Neuronal stem cell (in vitro differentiated cells): ENCODE measurements around the gene PNMT.

Experiments used
- DNase-seq: peaks from one replicate; pipeline ENCODE4 v3.0.0-alpha.2; 2013; ENCODE audit warnings: low spot score
- H2AFZ ChIP-seq: one replicate; pipeline ENCODE4 v1.6.1; 2013; ENCODE audit warnings: mild to moderate bottlenecking, low read length, inconsistent platforms
- H2AK5ac ChIP-seq: 2 replicates; pipeline ENCODE4 v1.6.1; 2013; ENCODE audit warnings: low read depth, mild to moderate bottlenecking, inconsistent platforms, low read length, moderate library complexity, mixed read lengths
- H2BK120ac ChIP-seq: 2 replicates; pipeline ENCODE4 v1.6.1; 2013; ENCODE audit warnings: low read depth, mild to moderate bottlenecking, inconsistent platforms, low read length, moderate library complexity, mixed read lengths
- H2BK12ac ChIP-seq: one replicate; pipeline ENCODE4 v1.6.1; 2013; ENCODE audit warnings: low read length, inconsistent platforms
- H2BK15ac ChIP-seq: 2 replicates; pipeline ENCODE4 v1.6.1; 2013; ENCODE audit warnings: mild to moderate bottlenecking, low read length, inconsistent platforms, mixed read lengths
- H2BK5ac ChIP-seq: one replicate; pipeline ENCODE4 v1.6.1; 2013; ENCODE audit warnings: inconsistent platforms, mild to moderate bottlenecking, low read length, moderate library complexity
- H3K14ac ChIP-seq: one replicate; pipeline ENCODE4 v1.6.1; 2013; ENCODE audit warnings: low read length, inconsistent platforms
- H3K18ac ChIP-seq: 2 replicates; pipeline ENCODE4 v1.6.1; 2013; ENCODE audit warnings: low read length, inconsistent platforms
- H3K23ac ChIP-seq: 2 replicates; pipeline ENCODE4 v1.6.1; 2013; ENCODE audit warnings: low read depth, mild to moderate bottlenecking, mixed read lengths, low read length, inconsistent platforms; ENCODE audit not compliant: poor library complexity
- H3K27ac ChIP-seq: replicated peaks from 3 replicates; pipeline ENCODE4 v1.5.1; 2013; ENCODE audit warnings: low read length, inconsistent platforms
- H3K27me3 ChIP-seq, 3 experiments: 2 replicates each; pipeline ENCODE4 v1.6.1; 2013; ENCODE audit warnings: low read length in 3 of 3, mild to moderate bottlenecking in 2 of 3, inconsistent platforms in 1 of 3, low read depth in 1 of 3, mixed read lengths in 1 of 3, moderate library complexity in 1 of 3; ENCODE audit not compliant: control insufficient read depth in 3 of 3, insufficient read depth in 3 of 3
- H3K36me3 ChIP-seq, 2 donors: replicated peaks in 1 of 2; 2 replicates each; pipeline ENCODE4 v1.6.1; 2013; ENCODE audit warnings: low read length in 2 of 2; ENCODE audit not compliant: control insufficient read depth in 2 of 2, insufficient read depth in 2 of 2
- H3K4ac ChIP-seq: 2 replicates; pipeline ENCODE4 v1.6.1; 2013; ENCODE audit warnings: inconsistent platforms, mild to moderate bottlenecking, low read length, moderate library complexity
- H3K4me1 ChIP-seq, 2 donors: 1 replicate in 1 of 2; 2 replicates in 1 of 2; pipeline ENCODE4 v1.6.1; 2013; ENCODE audit warnings: low read length in 2 of 2, low read depth in 1 of 2; ENCODE audit not compliant: control insufficient read depth in 2 of 2, insufficient read depth in 1 of 2
- H3K4me2 ChIP-seq: one replicate; pipeline ENCODE4 v1.6.1; 2013; ENCODE audit warnings: mild to moderate bottlenecking, low read length, inconsistent platforms; ENCODE audit not compliant: insufficient read depth, poor library complexity, severe bottlenecking
- H3K4me3 ChIP-seq, 2 donors: 2 replicates each; pipeline ENCODE4 v1.5.1; 2013; ENCODE audit warnings: low read length in 2 of 2, mild to moderate bottlenecking in 2 of 2, inconsistent platforms in 1 of 2, moderate library complexity in 1 of 2
- H3K79me1 ChIP-seq: one replicate; pipeline ENCODE4 v1.6.1; 2013; ENCODE audit warnings: low read depth, mild to moderate bottlenecking, inconsistent platforms, low read length, moderate library complexity
- H3K9ac ChIP-seq: one replicate; pipeline ENCODE4 v1.6.1; 2013; ENCODE audit warnings: mild to moderate bottlenecking, low read depth, low read length, inconsistent platforms; ENCODE audit not compliant: poor library complexity
- H3K9me3 ChIP-seq, 2 donors: replicated peaks in 1 of 2; 2 replicates each; pipeline versions ENCODE3 to v1.6.1; 2013; ENCODE audit warnings: low read length in 2 of 2, mild to moderate bottlenecking in 2 of 2, inconsistent platforms in 1 of 2, low read depth in 1 of 2, mixed read lengths in 1 of 2, moderate library complexity in 1 of 2; ENCODE audit not compliant: control insufficient read depth in 2 of 2, insufficient read depth in 1 of 2
- H4K8ac ChIP-seq: one replicate; pipeline ENCODE4 v1.6.1; 2013; ENCODE audit warnings: low read depth, mild to moderate bottlenecking, inconsistent platforms, low read length, moderate library complexity
- H4K91ac ChIP-seq: one replicate; pipeline ENCODE4 v1.6.1; 2013; ENCODE audit warnings: low read length, low read depth, mild to moderate bottlenecking, inconsistent platforms; ENCODE audit not compliant: poor library complexity
- WGBS, 2 donors: extraction: QIAGEN DNeasy Blood & Tissue Kit; methylation state at CpG; one replicate each; pipeline ENCODE4 v1.1.7; 2013; ENCODE audit warnings: missing lambda C conversion rate in 2 of 2, mixed read lengths in 1 of 2; ENCODE audit not compliant: insufficient read length in 2 of 2, insufficient replicate concordance in 1 of 2; ENCODE audit errors: extremely low coverage in 2 of 2; 5-methylcytosine and 5-hydroxymethylcytosine counted together

The PNMT gene

GRCh38 chr17:39704821-39705551, 36.7 kb downstream of the PNMT start:
- peak overlapping the region; percentile 60 for H2AK5ac ChIP-seq
- peak overlapping the region; percentile 75 for H3K9ac ChIP-seq
- H3K4me3 ChIP-seq: no peak overlapping the region
- H2BK15ac ChIP-seq: no peak overlapping the region
- no peak for DNase-seq
- no peaks in the 10 kb centered on the region for H3K9me3 ChIP-seq
- no peak overlapping the region for H2AFZ ChIP-seq
- peak overlapping the region; percentile 76 for H3K14ac ChIP-seq
- peak overlapping the region; percentile 10 for H2BK5ac ChIP-seq
- no peak overlapping the region for H4K91ac ChIP-seq
- H3K4me2 ChIP-seq: no peak overlapping the region
- H3K27ac ChIP-seq: peak overlapping the region; percentile 12
- H3K79me1 ChIP-seq: peaks cover 25% of the 10 kb centered on the region
- H3K4ac ChIP-seq: no peak overlapping the region
- no peak overlapping the region for H4K8ac ChIP-seq
- H3K36me3 ChIP-seq: peaks cover 29 to 57% of the 10 kb centered on the region in 2 donors
- H3K4me1 ChIP-seq: peaks cover 10 to 32% of the 10 kb centered on the region in 2 donors
- H3K23ac ChIP-seq: peak overlapping the region; percentile 37
- no peak overlapping the region for H2BK12ac ChIP-seq
- WGBS, 2 donors: 100% methylated on average over 2 of the region's 11 CpGs; no CpG with 5 or more reads in 1 of the 2 donors
- H3K18ac ChIP-seq: peak overlapping the region; percentile 69
- no peaks in the 10 kb centered on the region for H3K27me3 ChIP-seq
- H2BK120ac ChIP-seq: no peak overlapping the region

GRCh38 chr17:39705786-39706348, 37.6 kb downstream of the PNMT start:
- Histone ChIP-seq H4K8ac (no peak overlapping the region), H3K4me2 (no peak overlapping the region), H2BK15ac (no peak overlapping the region), H3K9ac (peak overlapping the region; percentile 2), H3K18ac (no peak overlapping the region), H3K79me1 (peaks cover 24% of the 10 kb centered on the region), H2BK120ac (no peak overlapping the region), H4K91ac (no peak overlapping the region), H3K27me3 (no peaks in the 10 kb centered on the region), H2AFZ (no peak overlapping the region), H3K9me3 (no peaks in the 10 kb centered on the region), H3K36me3 (peaks cover 35 to 66% of the 10 kb centered on the region in 2 donors), H3K4me1 (peaks cover 9 to 32% of the 10 kb centered on the region in 2 donors), H3K14ac (no peak overlapping the region), H3K4ac (no peak overlapping the region), H2AK5ac (peak overlapping the region; percentile 4), H3K4me3 (no peak overlapping the region), H3K27ac (no peak overlapping the region), H2BK12ac (no peak overlapping the region), H2BK5ac (peak overlapping the region; percentile 10), H3K23ac (no peak overlapping the region)
- no peak for DNase-seq
- WGBS, 2 donors: no CpG with 5 or more reads among the region's 12 CpGs

- no peak overlapping the region for H2BK12ac ChIP-seq
- no peak overlapping the region for H2BK5ac ChIP-seq
- no peak overlapping the region for H3K4ac ChIP-seq
- no peak overlapping the region for H3K27ac ChIP-seq
- H2AK5ac ChIP-seq: no peak overlapping the region
- H4K8ac ChIP-seq: no peak overlapping the region
- peaks cover 24% of the 10 kb centered on the region for H3K79me1 ChIP-seq
- no peak overlapping the region for H3K14ac ChIP-seq
- peaks cover 4 to 27% of the 10 kb centered on the region in 2 donors for H3K4me1 ChIP-seq
- no peak overlapping the region for H2BK15ac ChIP-seq
- H3K23ac ChIP-seq: no peak overlapping the region
- H4K91ac ChIP-seq: no peak overlapping the region
- no peak overlapping the region for H3K9ac ChIP-seq
- H2BK120ac ChIP-seq: no peak overlapping the region
- no CpG with 5 or more reads among the region's 8 CpGs for WGBS, 2 donors
- H2AFZ ChIP-seq: no peak overlapping the region
- no peak overlapping the region for H3K18ac ChIP-seq
- H3K9me3 ChIP-seq: no peaks in the 10 kb centered on the region
- no peak overlapping the region for H3K4me2 ChIP-seq
- DNase-seq: no peak
- H3K27me3 ChIP-seq: no peaks in the 10 kb centered on the region
- peaks cover 36 to 69% of the 10 kb centered on the region in 2 donors for H3K36me3 ChIP-seq
- no peak overlapping the region for H3K4me3 ChIP-seq
Observed at GRCh38 chr17:39706383-39706782, 38.1 kb downstream of the PNMT start.

- no peaks in the 10 kb centered on the region for H3K9me3 ChIP-seq
- H2AK5ac ChIP-seq: no peak overlapping the region
- DNase-seq: no peak
- no CpG with 5 or more reads among the region's 7 CpGs for WGBS, 2 donors
- no peak overlapping the region for H2BK12ac ChIP-seq
- no peak overlapping the region for H3K27ac ChIP-seq
- H3K4me3 ChIP-seq: no peak overlapping the region
- no peak overlapping the region for H3K23ac ChIP-seq
- H2BK5ac ChIP-seq: no peak overlapping the region
- no peak overlapping the region for H2AFZ ChIP-seq
- H3K36me3 ChIP-seq: peaks cover 41 to 70% of the 10 kb centered on the region in 2 donors
- peaks cover 0 to 22% of the 10 kb centered on the region in 2 donors for H3K4me1 ChIP-seq
- no peak overlapping the region for H2BK15ac ChIP-seq
- H3K18ac ChIP-seq: no peak overlapping the region
- no peak overlapping the region for H3K4ac ChIP-seq
- H3K4me2 ChIP-seq: no peak overlapping the region
- peaks cover 24% of the 10 kb centered on the region for H3K79me1 ChIP-seq
- H3K14ac ChIP-seq: no peak overlapping the region
- no peaks in the 10 kb centered on the region for H3K27me3 ChIP-seq
- H4K8ac ChIP-seq: no peak overlapping the region
- no peak overlapping the region for H4K91ac ChIP-seq
- H3K9ac ChIP-seq: no peak overlapping the region
- no peak overlapping the region for H2BK120ac ChIP-seq
Observed at GRCh38 chr17:39706921-39707337, 38.7 kb downstream of the PNMT start.
